ENCODE measurements around the gene LMBRD2.

- TF ChIP-seq CTCF (conservative IDR thresholded peaks at IDR 0.05) (no peak), ZFX (IDR thresholded peaks at IDR 0.05) (no peak)
Observed at GRCh38 chr5:36066001-36066539, 85.6 kb downstream of the LMBRD2 start.
